NCI-H2029 treated with DMSO at 0.1 percent for 48 hours (cell line): ENCODE data around the gene COL4A2.

Source experiments
- DNase-seq: peaks from one replicate; lab custom pipeline; 2025; lab: John Stamatoyannopoulos, UW

The COL4A2 gene

DNA sequence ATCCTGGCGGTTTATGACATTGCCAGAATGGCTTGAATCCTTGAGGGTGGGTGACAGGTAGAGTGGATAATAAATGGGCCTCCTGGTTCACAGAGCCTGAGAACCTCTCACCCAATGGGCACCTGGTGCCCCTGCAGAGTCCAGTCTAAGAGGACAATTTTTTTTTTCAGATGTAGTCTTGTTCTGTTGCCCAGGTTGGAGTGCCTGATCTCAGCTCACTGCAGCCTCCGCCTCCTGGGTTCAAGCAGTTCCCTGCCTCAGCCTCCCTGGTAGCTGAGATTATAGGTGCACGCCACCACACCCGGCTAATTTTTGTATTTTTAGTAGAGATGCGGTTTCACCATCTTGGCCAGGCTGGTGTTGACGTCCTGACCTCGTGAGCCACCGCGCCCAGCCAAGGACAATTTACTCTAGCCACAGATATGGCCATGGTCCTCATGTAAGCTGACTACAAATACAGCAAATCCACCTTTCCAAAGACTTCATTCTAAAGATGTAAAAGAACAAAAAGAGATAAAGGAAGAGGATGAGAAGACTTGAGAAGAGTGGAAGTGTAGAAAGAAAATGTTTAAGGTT is 33.0 kb downstream of the COL4A2 start:
- no peak for DNase-seq

GRCh38 chr13:110340812-110341444 is 33.8 kb downstream of the COL4A2 start:
- no peak for DNase-seq

- DNase-seq: peak; percentile 90
These were observed 34.6 kb downstream of the COL4A2 start for GRCh38 chr13:110341445-110342244.

GRCh38 chr13:110342474-110342873 is 35.4 kb downstream of the COL4A2 start:
- DNase-seq: no peak

DNA sequence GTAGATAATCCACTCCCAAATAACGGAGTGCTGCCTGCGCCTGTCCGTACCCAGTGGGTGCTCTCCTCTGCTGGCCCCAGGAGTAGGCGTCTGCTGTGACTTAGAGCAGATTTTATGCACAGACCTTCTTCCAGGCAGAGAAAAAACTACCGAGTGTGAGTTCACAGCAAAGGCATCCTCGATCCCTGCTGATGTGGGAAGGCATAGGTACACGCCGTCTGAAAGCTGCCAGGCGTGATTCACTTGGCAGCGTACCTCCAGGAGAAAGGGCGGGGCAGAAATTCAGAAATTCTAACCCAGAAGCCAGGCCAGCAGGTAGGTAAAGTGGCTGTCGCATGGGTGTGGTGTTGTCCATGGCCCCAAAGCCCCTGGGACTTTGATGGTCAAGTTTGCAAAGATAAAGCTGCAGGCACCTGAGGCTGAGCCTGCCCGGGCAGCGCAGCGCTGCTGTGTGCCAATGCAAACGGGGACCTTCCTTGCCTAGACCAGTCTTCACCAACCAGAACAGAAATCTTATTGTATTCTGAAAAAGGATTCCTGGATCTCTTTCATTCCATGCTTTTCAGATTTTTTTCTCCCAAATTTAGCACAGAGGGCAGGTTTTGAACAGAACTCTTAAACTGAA is 36.3 kb downstream of the COL4A2 start:
- DNase-seq: no peak

- no peak for DNase-seq
These were observed 37.2 kb downstream of the COL4A2 start for GRCh38 chr13:110344320-110344719.

DNA sequence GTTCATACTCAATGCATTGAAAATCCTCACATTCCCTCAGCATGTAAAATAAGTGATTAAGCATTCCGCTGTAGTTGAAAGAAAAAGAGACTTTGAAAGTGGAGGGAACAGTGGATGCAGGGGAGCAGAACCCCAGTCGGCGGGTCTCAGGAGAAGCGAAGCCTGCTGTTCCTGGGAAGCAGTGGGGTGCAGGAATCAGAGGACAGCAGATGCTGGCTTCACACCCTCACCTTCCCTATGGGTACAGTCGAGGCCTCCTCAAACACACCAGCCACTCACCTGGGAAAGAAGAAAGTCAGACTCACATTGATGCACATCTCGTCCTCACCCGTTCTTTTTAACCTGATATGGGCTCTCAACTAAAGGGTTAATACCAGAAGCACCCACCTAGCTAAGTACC is 38.2 kb downstream of the COL4A2 start:
- no peak for DNase-seq

DNA sequence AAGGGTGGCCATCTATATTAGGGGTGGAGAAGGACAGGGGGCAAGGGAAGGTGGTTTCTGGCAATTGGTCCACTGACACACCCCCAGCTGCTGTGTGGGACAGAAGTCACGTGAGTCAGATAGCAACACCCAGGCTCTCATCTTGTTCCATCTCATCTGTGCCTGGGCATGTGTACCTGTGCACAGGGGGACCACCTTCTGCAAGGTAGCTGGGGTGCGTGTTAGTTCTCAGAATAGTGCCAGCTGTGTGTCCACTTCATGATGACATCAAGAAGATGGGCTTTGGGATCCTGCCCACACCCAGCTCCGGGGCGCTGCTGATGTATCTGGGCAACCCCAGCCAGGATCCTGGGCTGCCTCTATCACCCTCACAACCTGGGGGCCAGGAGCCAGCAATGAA is 38.6 kb downstream of the COL4A2 start:
- DNase-seq: no peak

DNA sequence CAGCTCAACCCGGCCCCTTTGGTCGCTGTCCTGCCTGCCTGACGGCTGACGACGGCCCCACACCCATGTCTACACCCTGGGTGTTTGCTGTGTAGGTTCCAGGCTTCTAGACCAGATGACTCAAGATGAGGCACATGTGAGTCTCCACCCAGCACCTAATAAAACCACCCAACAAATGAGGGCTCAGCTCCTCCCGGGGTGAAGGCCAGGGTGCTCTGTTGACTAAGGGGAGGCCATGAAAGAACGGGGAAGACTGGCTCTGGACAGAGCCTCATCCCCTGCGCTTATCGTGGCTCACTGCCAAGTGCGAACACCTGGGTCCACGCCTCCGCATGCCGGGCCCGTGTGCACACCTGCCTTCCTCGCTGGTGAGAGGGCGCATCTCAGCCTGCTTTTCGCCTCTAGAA is 39.6 kb downstream of the COL4A2 start:
- peak; percentile 57 for DNase-seq

DNA sequence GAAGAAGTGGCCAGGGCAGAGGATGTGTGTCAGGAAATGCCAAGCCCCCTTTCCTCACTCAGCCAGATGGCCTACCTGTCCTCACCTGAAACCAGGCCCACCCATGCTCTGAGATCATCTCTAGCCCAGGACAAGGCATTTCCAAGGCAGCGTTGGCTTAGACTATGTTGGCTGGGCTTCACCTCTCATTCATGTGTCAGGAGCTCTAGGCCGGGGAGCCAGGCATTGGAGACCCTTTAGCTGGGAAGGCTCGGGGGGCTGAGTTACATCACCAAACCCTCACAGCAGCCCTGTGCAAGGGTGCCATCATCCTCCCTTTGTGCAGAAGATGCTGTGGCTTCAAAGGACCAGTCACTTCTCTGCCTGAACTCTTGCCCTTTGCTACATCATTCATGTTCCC is 40.0 kb downstream of the COL4A2 start:
- no peak for DNase-seq

DNA sequence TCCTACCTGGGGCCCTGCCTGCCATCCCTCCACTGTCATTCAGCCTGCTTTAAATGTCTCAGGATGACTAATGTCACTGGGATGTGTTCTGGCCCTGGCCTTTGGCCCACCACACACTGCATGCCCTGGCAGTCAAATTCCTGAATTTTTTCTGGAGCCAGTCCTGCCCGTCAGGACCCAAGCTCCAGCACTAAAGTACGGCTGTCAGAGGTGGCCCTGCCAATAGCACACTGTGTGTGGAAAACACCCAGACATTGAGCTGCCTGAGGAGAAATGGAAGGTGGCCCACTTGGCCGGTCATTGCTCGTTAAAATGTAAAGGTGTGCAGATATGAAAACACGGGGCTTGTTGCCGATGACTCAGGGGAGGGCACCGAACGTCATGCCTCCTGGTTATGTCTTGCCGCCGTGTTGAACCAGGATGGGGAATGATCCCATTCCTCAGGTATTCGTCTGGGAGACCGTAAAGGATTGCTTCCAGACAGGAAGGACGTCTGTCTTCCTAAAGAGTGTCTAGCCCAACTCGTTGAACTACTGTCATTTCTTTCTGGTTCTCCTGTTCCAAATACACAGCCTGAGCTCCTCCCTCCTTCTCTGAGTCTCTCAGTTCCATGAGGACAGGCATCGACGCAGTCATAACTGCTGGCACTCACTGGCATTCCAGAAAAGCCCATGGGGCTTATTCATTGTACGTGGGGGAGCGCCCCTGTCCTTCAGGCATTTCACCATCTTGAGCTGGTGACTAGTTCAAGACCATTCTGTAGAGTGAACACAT is 40.6 kb downstream of the COL4A2 start:
- DNase-seq: no peak

GRCh38 chr13:110348309-110349105 is 41.4 kb downstream of the COL4A2 start:
- DNase-seq: no peak

DNA sequence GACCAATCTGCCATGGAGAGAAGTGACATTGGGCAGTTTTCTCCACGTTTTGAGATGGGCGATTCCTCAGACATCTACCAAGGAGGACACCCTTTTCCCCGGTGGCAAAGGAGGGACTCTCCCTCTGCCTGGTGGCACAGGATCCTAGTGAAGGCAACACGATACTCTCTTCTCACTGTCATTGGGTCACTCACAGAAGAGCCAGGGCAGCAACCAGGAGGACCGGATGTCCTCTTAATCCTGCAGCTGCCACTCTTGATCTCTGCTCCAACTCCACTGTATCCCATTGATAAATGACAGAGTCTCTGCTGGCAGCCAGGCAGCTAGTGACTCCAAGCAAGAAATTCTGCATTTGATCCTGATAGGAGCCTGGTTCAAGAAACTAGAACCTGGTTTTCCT is 42.2 kb downstream of the COL4A2 start:
- DNase-seq: peak; percentile 48

DNA sequence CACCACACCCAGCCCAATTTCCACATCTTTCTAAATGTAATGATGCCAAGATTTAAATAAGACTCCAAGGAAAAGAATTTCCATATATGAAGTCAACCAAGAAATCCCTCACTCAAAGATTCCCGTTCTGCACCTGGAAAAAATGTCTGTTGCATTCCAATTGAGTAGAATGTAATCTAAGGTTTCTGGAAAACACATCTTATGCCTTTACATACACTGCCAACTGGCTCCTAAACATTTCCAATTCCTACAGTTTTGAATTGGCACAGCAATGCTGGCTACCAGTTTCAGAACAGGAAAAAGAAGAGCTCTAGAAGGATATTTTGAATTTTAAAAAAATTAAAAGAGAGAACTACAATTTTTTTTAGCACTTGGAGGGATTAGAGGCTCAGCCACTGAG is 43.0 kb downstream of the COL4A2 start:
- no peak for DNase-seq

- DNase-seq: no peak
These were observed 43.4 kb downstream of the COL4A2 start for GRCh38 chr13:110350509-110350908.

- no peak for DNase-seq
These were observed 44.7 kb downstream of the COL4A2 start for GRCh38 chr13:110351636-110352420.

GRCh38 chr13:110352735-110353134 is 45.7 kb downstream of the COL4A2 start:
- DNase-seq: no peak

DNA sequence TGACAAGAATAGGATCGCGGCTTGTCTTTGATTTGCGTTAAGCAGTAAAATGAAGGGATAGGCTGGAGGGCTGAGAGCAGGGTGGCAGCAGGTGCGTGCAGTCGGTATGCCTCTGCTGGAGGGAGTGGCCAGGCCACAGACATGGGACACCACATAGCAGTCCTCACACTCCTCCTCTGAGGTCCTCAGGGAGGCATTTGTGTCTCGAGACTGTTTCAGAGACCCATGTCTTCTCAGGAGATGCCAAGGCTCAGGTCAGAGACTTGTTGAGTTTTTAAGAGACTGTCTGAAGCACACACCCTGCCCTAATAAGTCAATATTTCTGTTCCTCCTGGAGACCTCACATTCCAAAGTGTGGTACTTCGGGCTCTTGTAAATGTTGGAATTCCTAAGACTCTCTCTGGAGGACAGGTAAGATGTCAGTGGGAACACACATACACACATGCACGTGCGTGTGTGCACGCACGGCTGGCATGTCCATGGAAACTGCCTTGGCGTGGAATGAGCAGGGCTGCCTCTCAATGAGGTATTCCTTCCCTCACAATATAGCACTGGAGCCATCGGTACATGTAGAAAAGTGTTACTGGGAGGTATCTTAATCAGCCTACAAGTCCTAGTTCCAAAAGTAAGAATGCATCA is 46.4 kb downstream of the COL4A2 start:
- no peak for DNase-seq

DNA sequence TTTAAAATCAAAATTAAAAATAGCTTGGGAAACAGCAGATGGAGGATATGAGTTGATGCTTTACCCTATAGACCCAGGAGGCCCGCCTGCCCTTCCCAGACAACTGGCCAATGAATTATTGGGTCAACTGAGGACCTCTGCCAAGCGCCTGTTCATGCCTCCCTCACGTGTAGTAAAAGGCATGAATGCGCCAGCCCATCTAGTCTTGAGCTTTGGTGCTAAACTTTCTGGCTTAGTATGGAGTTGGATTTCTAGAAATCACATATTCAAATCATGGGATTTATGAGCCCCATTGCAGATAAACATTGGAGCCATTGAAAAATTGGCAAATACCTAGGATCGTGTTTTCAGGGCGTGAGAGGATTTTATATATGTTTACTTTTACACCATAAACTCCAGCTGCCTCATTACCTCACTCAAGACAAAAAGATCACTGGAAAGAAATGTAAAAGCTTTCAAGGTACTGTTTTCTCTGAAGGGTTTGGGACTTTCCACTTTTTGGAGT is 47.1 kb downstream of the COL4A2 start:
- no peak for DNase-seq
